SU-DHL-6 (cell line): ENCODE results near the gene SUMF1.

Experiments
- H2AFZ ChIP-seq: fragments of 200-600 bp; sonication (generic); 2 replicates; pipeline ENCODE4 v1.6.1; 2014; ENCODE audit warnings: low read depth, mild to moderate bottlenecking, moderate library complexity, mixed read lengths, antibody characterized with exemption, low read length; ENCODE audit not compliant: severe bottlenecking
- H3F3A ChIP-seq: fragments of 200-600 bp; shearing (Covaris generic); 2 replicates; pipeline ENCODE4 v1.6.0; 2016; ENCODE audit warnings: antibody characterized with exemption, mild to moderate bottlenecking; ENCODE audit not compliant: insufficient read depth
- H3K27ac ChIP-seq: fragments of 200-600 bp; sonication (generic); 2 replicates; pipeline ENCODE4 v1.5.1; 2016; ENCODE audit warnings: low read depth, mild to moderate bottlenecking, low read length, moderate library complexity, mixed read lengths
- H3K27me3 ChIP-seq: fragments of 200-600 bp; sonication (generic), shearing (Covaris generic); 2 replicates; pipeline ENCODE4 v1.6.0; 2014; ENCODE audit warnings: mild to moderate bottlenecking, low read length
- H3K36me3 ChIP-seq: fragments of 200-600 bp; sonication (generic); 2 replicates; pipeline ENCODE4 v1.6.1; 2014; ENCODE audit warnings: mild to moderate bottlenecking, low read length, mixed read lengths
- H3K4me2 ChIP-seq: fragments of 300-600, 200-600 bp; shearing (Covaris generic), sonication (generic); 2 replicates; pipeline ENCODE4 v1.6.0; 2014; ENCODE audit warnings: low read length, low read depth, mild to moderate bottlenecking; ENCODE audit not compliant: poor library complexity, severe bottlenecking
- H3K4me3 ChIP-seq: fragments of 200-600 bp; sonication (generic); 2 replicates; pipeline ENCODE4 v1.5.1; 2014; ENCODE audit warnings: antibody characterized with exemption, low read length, mild to moderate bottlenecking, mixed read lengths; ENCODE audit not compliant: insufficient read depth, poor library complexity, severe bottlenecking
- H3K79me2 ChIP-seq: fragments of 200-600 bp; sonication (generic); 2 replicates; pipeline ENCODE4 v1.6.1; 2014; ENCODE audit warnings: mild to moderate bottlenecking, low read length, moderate library complexity; ENCODE audit not compliant: insufficient read depth
- H3K9ac ChIP-seq: fragments of 200-600 bp; sonication (generic); 2 replicates; pipeline ENCODE4 v1.7.0; 2014; ENCODE audit warnings: mild to moderate bottlenecking, low read length
- H3K9me2 ChIP-seq: fragments of 200-600 bp; sonication (generic); replicated peaks from 2 replicates; pipeline ENCODE4 v1.6.1; 2014; ENCODE audit warnings: low read length; ENCODE audit not compliant: insufficient read depth
- H3K9me3 ChIP-seq: fragments of 200-600 bp; sonication (generic); 2 replicates; pipeline ENCODE4 v1.6.1; 2014; ENCODE audit warnings: low read length, mixed read lengths; ENCODE audit not compliant: insufficient read depth
- H4K20me1 ChIP-seq: fragments of 200-600 bp; sonication (generic); 2 replicates; pipeline ENCODE4 v1.6.1; 2014; ENCODE audit warnings: low read depth, mild to moderate bottlenecking, antibody characterized with exemption, low read length, moderate library complexity, mixed read lengths
- EZH2phosphoT487 ChIP-seq: fragments of 200-600 bp; sonication (generic), shearing (Covaris generic); conservative IDR thresholded peaks from 2 replicates; pipeline ENCODE4 v1.6.1; 2018; ENCODE audit warnings: mild to moderate bottlenecking, antibody characterized with exemption, low read length, moderate library complexity, mixed read lengths
- TF ChIP-seq, protein P1 (sequence below): fragments of 200-600 bp; sonication (generic); IDR thresholded peaks from one replicate; pipeline ENCODE4 v1.5.1; 2017; ENCODE audit warnings: antibody characterized with exemption, mild to moderate bottlenecking, low read length, moderate library complexity; ENCODE audit not compliant: insufficient read depth, poor library complexity, severe bottlenecking

Gene SUMF1

DNA sequence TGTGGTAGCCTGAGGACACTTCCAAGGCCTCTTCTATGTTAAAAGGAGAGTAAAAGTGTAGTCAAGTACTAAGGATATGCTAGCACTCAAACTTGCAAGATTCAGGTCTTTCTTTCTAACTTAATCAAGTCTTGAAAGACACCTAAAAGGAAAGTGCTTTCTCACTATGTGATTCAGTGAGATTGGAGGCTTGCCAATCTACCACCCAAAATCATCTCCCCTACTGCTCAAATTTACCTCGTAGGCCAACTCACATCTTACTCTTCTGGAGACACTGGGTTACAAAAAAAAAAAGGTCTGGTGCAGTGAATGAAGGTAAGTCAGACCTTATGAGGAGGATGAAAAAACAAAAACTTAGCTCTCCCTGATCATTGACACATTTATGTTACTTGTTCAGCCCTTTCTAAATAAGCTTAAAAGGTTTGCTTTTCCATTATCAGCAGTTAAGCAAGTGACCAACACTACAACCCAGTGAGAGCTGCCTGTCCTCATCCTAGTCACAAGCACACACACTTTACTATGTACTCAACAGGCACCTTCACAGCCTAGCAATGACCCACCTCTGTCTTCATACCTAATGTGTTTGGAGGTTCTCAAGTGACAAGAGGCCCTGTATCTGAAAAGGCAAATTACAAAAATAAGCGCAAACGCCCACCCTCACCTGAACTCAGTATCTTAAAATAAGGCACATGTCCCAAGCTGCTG lies 19.6 kb downstream of the SUMF1 start:
- H3K27me3 ChIP-seq = no peaks in the 10 kb centered on the region
- no peaks in the 10 kb centered on the region for H3K9me3 ChIP-seq
- H3F3A ChIP-seq = no peaks in the 10 kb centered on the region
- no peak overlapping the region for H3K4me2 ChIP-seq
- no peaks in the 10 kb centered on the region for H4K20me1 ChIP-seq
- H3K4me3 ChIP-seq = no peak overlapping the region
- H2AFZ ChIP-seq = no peak overlapping the region
- no peak for TF ChIP-seq EZH2phosphoT487
- TF ChIP-seq, protein P1, sequence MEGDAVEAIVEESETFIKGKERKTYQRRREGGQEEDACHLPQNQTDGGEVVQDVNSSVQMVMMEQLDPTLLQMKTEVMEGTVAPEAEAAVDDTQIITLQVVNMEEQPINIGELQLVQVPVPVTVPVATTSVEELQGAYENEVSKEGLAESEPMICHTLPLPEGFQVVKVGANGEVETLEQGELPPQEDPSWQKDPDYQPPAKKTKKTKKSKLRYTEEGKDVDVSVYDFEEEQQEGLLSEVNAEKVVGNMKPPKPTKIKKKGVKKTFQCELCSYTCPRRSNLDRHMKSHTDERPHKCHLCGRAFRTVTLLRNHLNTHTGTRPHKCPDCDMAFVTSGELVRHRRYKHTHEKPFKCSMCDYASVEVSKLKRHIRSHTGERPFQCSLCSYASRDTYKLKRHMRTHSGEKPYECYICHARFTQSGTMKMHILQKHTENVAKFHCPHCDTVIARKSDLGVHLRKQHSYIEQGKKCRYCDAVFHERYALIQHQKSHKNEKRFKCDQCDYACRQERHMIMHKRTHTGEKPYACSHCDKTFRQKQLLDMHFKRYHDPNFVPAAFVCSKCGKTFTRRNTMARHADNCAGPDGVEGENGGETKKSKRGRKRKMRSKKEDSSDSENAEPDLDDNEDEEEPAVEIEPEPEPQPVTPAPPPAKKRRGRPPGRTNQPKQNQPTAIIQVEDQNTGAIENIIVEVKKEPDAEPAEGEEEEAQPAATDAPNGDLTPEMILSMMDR = no peak
- H3K27ac ChIP-seq = no peak overlapping the region
- H3K36me3 ChIP-seq = no peaks in the 10 kb centered on the region
- H3K79me2 ChIP-seq = no peaks in the 10 kb centered on the region
- no peak overlapping the region for H3K9ac ChIP-seq
- H3K9me2 ChIP-seq = no peaks in the 10 kb centered on the region

DNA sequence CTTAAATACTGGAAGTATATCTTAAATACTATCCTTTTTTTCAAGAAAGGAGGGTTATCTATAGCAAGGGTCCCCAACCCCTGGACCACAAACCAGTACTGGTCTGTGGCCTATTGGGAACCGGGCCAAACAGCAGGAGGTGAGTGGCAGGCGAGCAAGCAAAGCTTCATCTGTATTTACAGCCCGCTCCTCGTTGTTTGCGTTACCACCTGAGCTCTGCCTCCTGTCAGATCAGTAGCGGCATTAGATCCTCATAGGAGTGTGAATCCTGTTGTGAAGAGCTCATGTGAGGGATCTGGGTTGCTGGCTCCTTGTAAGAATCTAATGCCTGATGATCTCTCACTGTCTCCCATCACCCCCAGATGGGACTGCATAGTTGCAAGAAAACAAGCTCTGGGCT lies 26.1 kb downstream of the SUMF1 start:
- Histone ChIP-seq H3K9ac (no peak overlapping the region), H3K36me3 (no peaks in the 10 kb centered on the region), H3K27me3 (no peaks in the 10 kb centered on the region), H3K9me2 (no peaks in the 10 kb centered on the region), H3K9me3 (no peaks in the 10 kb centered on the region), H3K4me3 (no peak overlapping the region), H2AFZ (no peak overlapping the region), H3F3A (no peaks in the 10 kb centered on the region), H3K4me2 (no peak overlapping the region), H3K79me2 (no peaks in the 10 kb centered on the region), H3K27ac (no peak overlapping the region), H4K20me1 (no peaks in the 10 kb centered on the region)
- TF ChIP-seq, protein P1 = no peak
- TF ChIP-seq EZH2phosphoT487 = no peak

DNA sequence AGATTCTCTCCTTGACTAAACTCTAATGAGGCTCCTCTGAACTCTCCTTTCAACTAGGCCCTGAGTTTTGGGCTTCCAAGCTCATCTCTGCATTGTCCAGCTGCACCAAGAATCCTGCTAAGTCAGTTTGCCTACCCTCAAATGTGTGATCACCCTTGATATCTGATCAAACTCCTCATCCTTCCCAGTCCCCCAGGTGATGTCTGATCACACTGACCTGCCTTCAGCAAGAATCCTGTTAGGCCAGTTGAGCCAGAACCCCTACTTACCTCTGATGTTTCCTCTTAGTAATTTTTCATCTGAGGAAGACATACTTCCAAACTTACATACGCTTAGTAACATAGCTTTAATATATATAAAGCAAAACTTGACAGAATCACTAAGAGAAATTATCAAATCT lies 28.8 kb downstream of the SUMF1 start:
- no peaks in the 10 kb centered on the region for H3K27me3 ChIP-seq
- no peak overlapping the region for H3K27ac ChIP-seq
- no peaks in the 10 kb centered on the region for H4K20me1 ChIP-seq
- H3K9me3 ChIP-seq = no peaks in the 10 kb centered on the region
- no peaks in the 10 kb centered on the region for H3K79me2 ChIP-seq
- H2AFZ ChIP-seq = no peak overlapping the region
- H3K36me3 ChIP-seq = no peaks in the 10 kb centered on the region
- TF ChIP-seq, protein P1 = no peak
- no peak for TF ChIP-seq EZH2phosphoT487
- H3K9ac ChIP-seq = no peak overlapping the region
- no peaks in the 10 kb centered on the region for H3K9me2 ChIP-seq
- H3F3A ChIP-seq = no peaks in the 10 kb centered on the region
- no peak overlapping the region for H3K4me3 ChIP-seq
- H3K4me2 ChIP-seq = no peak overlapping the region
